Measurements from ENCODE around the gene COL25A1.

COL25A1 gene

DNA sequence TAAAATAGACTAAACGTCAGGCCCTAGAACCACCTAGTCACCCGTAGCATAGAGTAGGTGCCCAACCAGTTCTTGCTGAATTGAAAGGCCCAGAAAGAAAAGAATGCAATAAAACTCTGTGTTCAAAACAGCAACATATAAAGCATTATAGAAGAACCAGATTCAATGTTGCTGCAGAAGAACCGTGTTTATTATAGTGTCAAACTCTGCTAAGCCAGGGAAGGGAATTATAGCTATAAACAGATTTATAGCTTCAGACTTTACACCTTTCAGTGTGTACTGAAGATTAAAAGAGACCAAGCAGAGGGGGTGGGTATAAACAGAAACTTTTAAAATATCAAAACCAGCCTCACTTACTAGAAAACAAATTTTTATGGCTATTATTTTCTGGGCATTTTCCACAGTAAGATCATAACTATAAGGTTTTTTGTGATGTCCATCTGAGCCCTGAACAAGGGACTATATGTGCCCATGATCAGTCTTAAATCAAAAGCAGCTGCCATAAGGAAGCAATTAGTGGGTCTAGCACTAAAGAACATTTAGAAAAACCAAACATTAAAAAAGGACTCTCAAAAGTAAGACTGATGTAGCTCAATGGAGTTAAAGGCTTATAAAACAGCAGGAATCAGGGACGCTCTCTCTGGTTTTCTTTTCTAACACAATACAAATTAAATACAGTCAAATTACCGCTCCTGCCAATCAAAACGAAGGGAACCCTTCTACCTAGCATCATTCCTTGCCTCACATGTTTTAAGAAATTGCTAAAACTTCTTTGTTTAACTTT lies 319.9 kb downstream of the COL25A1 start:
- H3K9ac ChIP-seq = no peak overlapping the region
- H3K4me3 ChIP-seq = no peak overlapping the region
- H3K27me3 ChIP-seq = no peaks in the 10 kb centered on the region
- TF ChIP-seq Cebpa-rat (IDR thresholded peaks at IDR 0.05) = no peak
- H3K4me2 ChIP-seq = no peak overlapping the region
- no peak overlapping the region for H3K27ac ChIP-seq
- H3K4me1 ChIP-seq = peaks cover 28% of the 10 kb centered on the region
- H3K36me3 ChIP-seq = no peaks in the 10 kb centered on the region
- H3K9me3 ChIP-seq = peaks cover 9% of the 10 kb centered on the region
- H4K20me1 ChIP-seq = no peaks in the 10 kb centered on the region

DNA sequence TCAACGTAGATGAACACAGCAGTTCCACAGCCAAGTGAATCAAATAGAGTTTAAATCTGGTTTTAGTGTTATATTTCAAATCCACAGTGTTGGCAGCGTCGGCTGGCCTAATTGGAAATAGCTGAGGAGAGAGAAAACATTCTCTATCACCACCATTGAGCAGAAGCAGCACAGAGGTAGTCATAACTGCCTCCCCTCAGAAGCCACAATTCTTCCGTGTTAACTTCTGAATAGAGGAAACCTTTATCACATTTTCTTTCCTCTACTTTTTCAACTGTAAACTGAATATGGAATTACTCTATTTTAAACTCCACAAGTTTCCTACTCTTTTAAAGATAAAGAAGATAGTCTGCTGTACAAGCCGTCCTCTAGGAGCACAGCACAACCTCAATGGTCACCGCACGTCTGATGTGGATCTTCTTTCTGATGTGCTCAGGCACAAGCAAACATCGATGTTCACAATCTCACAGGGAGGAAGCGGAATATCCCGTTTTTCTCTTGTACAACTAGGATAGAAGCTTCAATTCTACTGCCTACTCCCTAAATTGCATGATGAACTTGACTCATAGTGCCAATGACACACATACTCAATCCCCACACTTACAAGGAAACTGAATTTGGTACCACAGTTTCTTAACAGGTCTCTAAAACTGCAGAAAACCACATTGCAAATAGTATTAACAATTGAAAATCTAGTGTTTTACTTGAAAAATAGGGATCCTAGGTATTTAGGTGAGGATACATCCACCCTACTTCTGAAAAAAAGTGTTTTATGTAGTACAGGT lies 321.8 kb downstream of the COL25A1 start:
- no peak overlapping the region for H3K27ac ChIP-seq
- H3K9me3 ChIP-seq = peaks cover 9% of the 10 kb centered on the region
- peaks cover 28% of the 10 kb centered on the region for H3K4me1 ChIP-seq
- no peaks in the 10 kb centered on the region for H3K36me3 ChIP-seq
- H3K4me2 ChIP-seq = peak overlapping the region; percentile 59
- no peak for TF ChIP-seq Cebpa-rat (IDR thresholded peaks at IDR 0.05)
- no peaks in the 10 kb centered on the region for H3K27me3 ChIP-seq
- H4K20me1 ChIP-seq = no peaks in the 10 kb centered on the region
- no peak overlapping the region for H3K4me3 ChIP-seq
- H3K9ac ChIP-seq = no peak overlapping the region

DNA sequence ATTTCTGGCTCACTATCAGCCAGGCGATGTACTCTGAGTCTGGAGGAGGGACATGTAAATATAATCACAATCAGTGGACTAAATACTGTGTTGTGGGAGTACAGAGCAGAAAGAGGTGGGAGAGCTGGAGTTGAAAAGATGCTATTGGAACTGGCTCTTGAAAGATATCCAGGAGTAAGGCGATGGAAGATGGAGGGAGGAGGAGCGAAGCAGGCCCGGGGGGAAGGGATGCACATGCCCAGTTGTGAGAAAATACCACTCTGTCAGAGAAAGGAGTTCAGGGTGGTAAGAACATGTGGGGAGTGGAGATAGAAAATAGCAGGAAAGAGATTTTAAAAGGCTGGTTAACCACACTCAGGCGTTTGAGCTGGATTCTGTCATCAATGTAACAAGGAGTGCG lies 322.7 kb downstream of the COL25A1 start:
- Histone ChIP-seq H3K9me3 (peaks cover 8% of the 10 kb centered on the region), H4K20me1 (no peaks in the 10 kb centered on the region), H3K27me3 (no peaks in the 10 kb centered on the region), H3K4me1 (peaks cover 28% of the 10 kb centered on the region), H3K27ac (no peak overlapping the region; the same call in 1 of the 2 replicates), H3K36me3 (no peaks in the 10 kb centered on the region), H3K9ac (no peak overlapping the region), H3K4me3 (no peak overlapping the region), H3K4me2 (peak overlapping the region; percentile 59)
- TF ChIP-seq Cebpa-rat (IDR thresholded peaks at IDR 0.05) = no peak

DNA sequence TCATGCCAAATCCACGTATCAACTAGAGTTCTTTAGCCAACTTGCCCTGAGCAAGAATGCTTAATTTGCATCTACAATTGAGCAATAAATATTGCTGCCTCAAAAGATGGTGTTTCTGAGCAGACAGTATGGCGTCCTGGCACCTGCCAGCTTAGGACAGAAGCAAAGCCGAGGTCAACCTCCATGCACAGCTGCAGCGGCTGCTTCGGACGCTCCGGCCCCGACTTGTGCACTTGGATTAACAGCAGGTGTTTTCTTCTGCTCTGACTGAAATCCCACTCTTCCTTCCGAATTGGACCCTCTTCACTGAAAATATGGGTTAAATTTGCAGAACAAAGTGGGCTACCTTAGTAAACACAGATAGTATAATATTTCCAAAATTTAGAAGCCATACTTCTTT lies 324.4 kb downstream of the COL25A1 start:
- Histone ChIP-seq H3K9me3 (no peaks in the 10 kb centered on the region), H3K4me3 (no peak overlapping the region), H3K4me2 (no peak overlapping the region), H3K4me1 (peaks cover 28% of the 10 kb centered on the region), H4K20me1 (no peaks in the 10 kb centered on the region), H3K27me3 (no peaks in the 10 kb centered on the region), H3K27ac (no peak overlapping the region), H3K36me3 (no peaks in the 10 kb centered on the region), H3K9ac (no peak overlapping the region)
- no peak for TF ChIP-seq Cebpa-rat (IDR thresholded peaks at IDR 0.05)

DNA sequence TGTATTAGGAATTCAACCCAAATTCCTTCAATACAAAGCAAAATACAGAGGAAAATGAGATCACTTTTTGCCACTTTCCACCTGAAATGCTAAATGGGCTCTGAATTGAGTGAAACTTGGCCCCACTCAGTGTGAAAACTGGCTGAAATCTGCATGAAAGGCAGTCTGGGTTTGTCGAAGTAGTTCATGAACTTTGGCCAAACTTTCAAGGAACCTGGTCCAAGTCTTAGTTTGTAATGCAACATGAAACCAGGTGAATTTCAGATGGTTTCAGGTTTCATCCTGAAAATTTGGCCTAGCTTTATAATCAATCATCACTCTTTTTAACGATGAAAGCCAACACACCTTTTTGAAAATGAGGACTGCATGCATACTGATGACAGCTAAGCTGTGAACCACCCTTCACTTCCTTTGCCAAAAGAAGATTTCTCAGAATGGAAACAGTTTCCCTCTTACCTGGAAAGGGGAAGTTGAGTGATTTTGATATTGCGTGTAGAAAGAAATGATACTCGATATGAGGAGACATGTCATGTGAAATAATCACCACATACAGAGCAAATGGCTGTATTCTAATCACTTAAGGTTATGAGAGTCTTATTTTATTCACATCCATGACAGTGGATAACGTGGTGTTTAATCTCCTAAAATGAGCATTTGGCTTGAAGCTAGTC lies 329.7 kb downstream of the COL25A1 start:
- Histone ChIP-seq H3K27ac (no peak overlapping the region), H4K20me1 (no peaks in the 10 kb centered on the region), H3K27me3 (no peaks in the 10 kb centered on the region), H3K4me1 (no peaks in the 10 kb centered on the region), H3K9ac (no peak overlapping the region), H3K9me3 (no peaks in the 10 kb centered on the region), H3K4me3 (no peak overlapping the region), H3K36me3 (no peaks in the 10 kb centered on the region), H3K4me2 (no peak overlapping the region)
- TF ChIP-seq Cebpa-rat (IDR thresholded peaks at IDR 0.05) = no peak

DNA sequence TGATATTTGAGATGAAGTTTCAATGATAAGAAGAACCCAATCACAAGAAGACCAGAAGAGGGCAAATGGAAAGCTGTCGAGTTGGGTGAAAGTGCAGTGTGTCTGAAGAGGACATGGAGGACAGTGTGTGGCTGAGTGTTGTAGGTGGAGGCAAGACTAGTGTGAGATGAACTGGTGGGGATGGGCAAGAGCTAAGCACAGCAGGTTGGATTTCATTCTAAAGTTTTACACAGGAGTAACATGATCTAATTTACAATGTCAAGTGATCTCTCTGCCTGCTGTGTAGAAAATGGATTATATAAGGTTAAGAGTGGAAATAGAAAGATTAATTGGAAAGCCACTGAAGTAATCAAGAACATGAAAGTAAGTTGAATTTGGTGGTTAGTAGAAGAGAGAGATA lies 331.0 kb downstream of the COL25A1 start:
- H3K27me3 ChIP-seq = no peaks in the 10 kb centered on the region
- no peak for TF ChIP-seq Cebpa-rat (IDR thresholded peaks at IDR 0.05)
- H3K4me2 ChIP-seq = no peak overlapping the region
- H3K27ac ChIP-seq = no peak overlapping the region
- no peaks in the 10 kb centered on the region for H3K9me3 ChIP-seq
- no peaks in the 10 kb centered on the region for H3K4me1 ChIP-seq
- no peaks in the 10 kb centered on the region for H3K36me3 ChIP-seq
- no peaks in the 10 kb centered on the region for H4K20me1 ChIP-seq
- H3K9ac ChIP-seq = no peak overlapping the region
- no peak overlapping the region for H3K4me3 ChIP-seq

DNA sequence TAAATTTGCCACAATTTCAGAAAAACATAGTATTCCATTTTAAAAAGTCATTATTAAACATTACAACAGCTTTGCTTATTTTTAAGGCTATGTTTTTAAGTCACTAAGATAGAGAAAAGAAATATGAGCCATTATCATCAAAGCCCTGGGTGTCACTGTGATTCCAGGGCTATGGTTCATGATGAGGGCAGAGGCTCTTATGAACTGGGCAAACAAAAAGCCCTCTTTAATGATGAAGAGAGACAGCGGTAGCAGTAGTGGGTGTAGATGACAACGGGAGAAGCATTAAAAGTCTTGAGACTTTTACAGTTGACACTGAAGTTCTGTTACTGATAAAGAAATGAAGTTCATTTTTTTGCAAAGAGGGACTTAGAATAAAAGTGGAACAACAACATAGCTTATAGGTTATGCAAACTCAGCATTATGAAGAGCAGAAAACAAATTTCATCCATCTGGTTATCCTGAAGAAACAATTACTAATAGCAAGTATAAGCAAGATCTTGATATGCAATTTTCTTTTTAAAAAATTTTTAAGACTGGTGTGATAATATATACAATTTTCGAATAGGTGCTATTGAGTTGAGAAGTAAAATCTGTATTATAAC lies 336.9 kb downstream of the COL25A1 start:
- no peak overlapping the region for H3K4me3 ChIP-seq
- no peaks in the 10 kb centered on the region for H3K9me3 ChIP-seq
- H3K27me3 ChIP-seq = no peaks in the 10 kb centered on the region
- no peaks in the 10 kb centered on the region for H3K4me1 ChIP-seq
- H4K20me1 ChIP-seq = no peaks in the 10 kb centered on the region
- H3K36me3 ChIP-seq = no peaks in the 10 kb centered on the region
- H3K4me2 ChIP-seq = no peak overlapping the region
- no peak overlapping the region for H3K9ac ChIP-seq
- TF ChIP-seq Cebpa-rat (IDR thresholded peaks at IDR 0.05) = no peak
- H3K27ac ChIP-seq = no peak overlapping the region

DNA sequence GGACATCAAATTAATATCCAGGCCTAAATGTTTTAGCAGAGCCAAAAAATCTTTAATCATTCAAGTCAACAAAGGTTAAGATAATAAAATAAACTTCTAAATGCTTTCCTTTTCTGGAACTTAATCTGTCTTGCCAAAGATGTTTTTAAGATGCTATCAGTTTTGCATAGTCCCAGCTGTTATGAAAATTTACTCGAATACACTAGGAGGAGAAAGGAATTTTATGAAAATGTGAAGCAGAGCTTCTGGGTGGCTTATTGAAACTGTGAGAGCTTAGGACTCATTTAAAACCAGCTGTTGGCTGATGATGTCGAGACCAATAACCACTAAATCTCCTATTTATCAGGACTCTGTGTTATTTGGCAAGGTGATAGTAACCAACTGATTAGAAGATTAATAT lies 337.4 kb downstream of the COL25A1 start:
- Histone ChIP-seq H3K9ac (no peak overlapping the region), H3K9me3 (no peaks in the 10 kb centered on the region), H3K27me3 (no peaks in the 10 kb centered on the region), H3K36me3 (no peaks in the 10 kb centered on the region), H3K4me1 (no peaks in the 10 kb centered on the region), H3K27ac (no peak overlapping the region), H4K20me1 (no peaks in the 10 kb centered on the region), H3K4me3 (no peak overlapping the region), H3K4me2 (no peak overlapping the region)
- TF ChIP-seq Cebpa-rat (IDR thresholded peaks at IDR 0.05) = no peak

DNA sequence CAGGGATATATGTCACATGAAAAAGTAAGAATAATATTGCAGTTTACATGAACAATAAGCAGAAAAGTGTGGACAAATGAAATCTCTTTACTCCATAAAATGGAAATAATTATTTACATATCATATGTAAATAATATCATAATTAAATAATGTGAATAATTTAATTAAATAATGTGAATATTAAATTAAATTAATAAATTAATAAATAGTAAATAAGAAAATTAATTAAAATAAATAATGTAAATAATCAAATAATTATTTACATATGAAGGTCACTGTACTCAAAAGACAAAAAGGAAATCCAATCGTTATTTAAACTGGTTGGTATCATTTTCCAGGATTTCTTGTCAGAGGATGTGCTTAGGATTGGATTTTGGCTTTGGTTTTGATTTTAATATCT lies 338.5 kb downstream of the COL25A1 start:
- no peaks in the 10 kb centered on the region for H3K36me3 ChIP-seq
- H3K27ac ChIP-seq = no peak overlapping the region
- H4K20me1 ChIP-seq = no peaks in the 10 kb centered on the region
- no peaks in the 10 kb centered on the region for H3K9me3 ChIP-seq
- H3K4me2 ChIP-seq = no peak overlapping the region
- H3K4me1 ChIP-seq = no peaks in the 10 kb centered on the region
- H3K4me3 ChIP-seq = no peak overlapping the region
- no peak overlapping the region for H3K9ac ChIP-seq
- TF ChIP-seq Cebpa-rat (IDR thresholded peaks at IDR 0.05) = no peak
- H3K27me3 ChIP-seq = no peaks in the 10 kb centered on the region

All from BLaER1 (cell line).